Endothelial cell of umbilical vein (primary cell): Measurements from ENCODE around the gene AGPAT2. TPM values are rescaled to one million over a fixed set of nuclear protein-coding genes. Genes with fewer than 3 reads are reported as not detected.

Source experiments
- BruUV-seq: library from RNA; stranded (reverse); fragments of 400-500 nt; replicated peaks from 2 replicates; lab custom pipeline; 2021; lab: Mats Ljungman, UMichigan
- CTCF ChIA-PET: fragments of 300-600, 350-600 bp; sonication (Branson Sonifier 250); formaldehyde crosslinking; loops from one replicate; lab custom pipeline; 2021; ENCODE audit warnings: antibody characterized with exemption, inconsistent platforms; lab: Charles Lee
- POLR2A ChIA-PET: fragments of 300-600, 350-600 bp; sonication (Branson Sonifier 250); formaldehyde crosslinking; loops from one replicate; lab custom pipeline; 2021; ENCODE audit warnings: antibody characterized with exemption, inconsistent platforms; lab: Charles Lee
- DNase-seq: peaks from one replicate; pipeline ENCODE4 v3.0.0-alpha.2; 2011; ENCODE audit warnings: low read depth, low spot score
- FAIRE-seq: peaks from 2 replicates; lab custom pipeline; 2011; peaks lifted over from hg19 to GRCh38; lab: Jason Lieb, UNC
- H2AFZ ChIP-seq: 2 replicates; pipeline ENCODE4 v1.6.0; 2012; ENCODE audit warnings: low read depth, low read length, control low read depth, inconsistent platforms
- H3K27ac ChIP-seq: 2 replicates; pipeline ENCODE4 v1.5.1; 2011; ENCODE audit warnings: low read depth, mild to moderate bottlenecking, control low read depth, low read length, moderate library complexity; ENCODE audit not compliant: insufficient read depth
- H3K27me3 ChIP-seq, 2 experiments: 2 replicates each; pipeline versions ENCODE4 v1.6.0 to v1.6.1; 2011; ENCODE audit warnings: low read length in 2 of 2, mixed read lengths in 1 of 2; ENCODE audit not compliant: control insufficient read depth in 2 of 2, insufficient read depth in 2 of 2
- H3K36me3 ChIP-seq, 2 experiments: 2 replicates in 1 of 2; 3 replicates in 1 of 2; pipeline ENCODE4 v1.5.1; 2011; ENCODE audit warnings: low read length in 2 of 2, mild to moderate bottlenecking in 1 of 2, moderate library complexity in 1 of 2; ENCODE audit not compliant: control insufficient read depth in 2 of 2, insufficient read depth in 2 of 2; ENCODE audit errors: extremely low read depth in 1 of 2
- H3K4me1 ChIP-seq: 3 replicates; pipeline ENCODE4 v1.5.1; 2011; ENCODE audit warnings: mild to moderate bottlenecking, low read length; ENCODE audit not compliant: control insufficient read depth, insufficient read depth; ENCODE audit errors: extremely low read depth
- H3K4me2 ChIP-seq: 2 replicates; pipeline ENCODE4 v1.6.1; 2011; ENCODE audit warnings: low read length, control low read depth, mixed read lengths; ENCODE audit not compliant: insufficient read depth
- H3K4me3 ChIP-seq, 3 experiments: fragments of 200-600 bp in 1 of 3; sonication (generic), shearing (Covaris generic) in 1 of 3; replicated peaks in 1 of 3; 2 replicates each; pipeline ENCODE4 v1.5.1; 2011 to 2016; ENCODE audit warnings: control low read depth in 3 of 3, low read length in 3 of 3, mild to moderate bottlenecking in 2 of 3, inconsistent platforms in 1 of 3, low read depth in 1 of 3, moderate library complexity in 1 of 3; ENCODE audit not compliant: insufficient read depth in 1 of 3
- H3K79me2 ChIP-seq: 2 replicates; pipeline ENCODE4 v1.6.0; 2012; ENCODE audit warnings: low read length, inconsistent platforms; ENCODE audit not compliant: control insufficient read depth, insufficient read depth
- H3K9ac ChIP-seq: replicated peaks from 2 replicates; pipeline ENCODE3; 2011; ENCODE audit warnings: low read length, control low read depth; ENCODE audit not compliant: insufficient read depth; ENCODE audit errors: extremely low read depth
- H3K9me1 ChIP-seq: replicated peaks from 3 replicates; pipeline ENCODE4 v1.6.0; 2011; ENCODE audit warnings: mild to moderate bottlenecking, low read length; ENCODE audit not compliant: control insufficient read depth, insufficient read depth; ENCODE audit errors: extremely low read depth
- H3K9me3 ChIP-seq: replicated peaks from 2 replicates; pipeline ENCODE4 v1.5.1; 2012; ENCODE audit warnings: low read length, inconsistent platforms; ENCODE audit not compliant: control insufficient read depth, insufficient read depth
- H4K20me1 ChIP-seq: replicated peaks from 2 replicates; pipeline ENCODE3; 2011; ENCODE audit warnings: mild to moderate bottlenecking, low read length; ENCODE audit not compliant: control insufficient read depth, insufficient read depth; ENCODE audit errors: extremely low read depth
- EZH2 ChIP-seq: IDR thresholded peaks from 2 replicates; pipeline ENCODE4 v1.6.1; 2012; ENCODE audit warnings: borderline replicate concordance, low read depth, mild to moderate bottlenecking, moderate library complexity, low read length, inconsistent platforms; ENCODE audit not compliant: severe bottlenecking
- FOS ChIP-seq: IDR thresholded peaks from 2 replicates; pipeline ENCODE4 v1.6.1; 2011; ENCODE audit warnings: mild to moderate bottlenecking, low read length, moderate library complexity, borderline replicate concordance; ENCODE audit not compliant: insufficient read depth
- GATA2 ChIP-seq: IDR thresholded peaks from 2 replicates; pipeline ENCODE4 v1.7.0; 2011; ENCODE audit warnings: low read depth, mild to moderate bottlenecking, moderate library complexity, mixed read lengths, low read length; ENCODE audit not compliant: insufficient read length, insufficient read depth
- JUN ChIP-seq: IDR thresholded peaks from 2 replicates; pipeline ENCODE4 v1.6.1; 2011; ENCODE audit warnings: borderline replicate concordance, low read depth; ENCODE audit not compliant: insufficient read length, insufficient read depth
- MYC ChIP-seq: IDR thresholded peaks from one replicate; pipeline ENCODE4 v1.6.1; 2011; ENCODE audit warnings: mild to moderate bottlenecking, low read depth, low read length
- POLR2A ChIP-seq: IDR thresholded peaks from 2 replicates; pipeline ENCODE4 v1.6.1; 2012; ENCODE audit warnings: low read depth, mild to moderate bottlenecking, control low read depth, low read length
- POLR2AphosphoS5 ChIP-seq: IDR thresholded peaks from 2 replicates; pipeline ENCODE4 v1.6.1; 2012; ENCODE audit warnings: low read depth, mild to moderate bottlenecking, control low read depth, low read length, moderate library complexity; ENCODE audit not compliant: insufficient read depth
- dilution Hi-C: fragments of 300-500 bp; cut with MboI; formaldehyde crosslinking; loops from one replicate; pipeline ENCODE4 v1.15.0; 2019; ENCODE audit warnings: low sequenced_read_pairs; ENCODE audit not compliant: extremely low pct_ligation_motif_present
- intact Hi-C: fragments of 100-400 bp; cut with micrococcal nuclease; formaldehyde crosslinking; loops from one replicate; pipeline ENCODE4 v1.10.0; 2022
- polyA plus RNA-seq, 4 experiments: library from polyadenylated mRNA; depleted of rRNA in 3 of 4; stranded (reverse) in 3 of 4; unstranded in 1 of 4; fragments of >200 nt; gene quantifications; 2 replicates each; pipeline versions ENCODE4 v1.2.1 to v1.2.3, GENCODE V29; 2011 to 2012; ENCODE audit warnings: missing spikeins in 1 of 4
- total RNA-seq: library from RNA; stranded (reverse); gene quantifications from 2 replicates; pipeline ENCODE4 v1.2.3, GENCODE V29; 2021
- TF ChIP-seq, protein P1 (sequence below), 2 donors: IDR thresholded peaks; 1 replicate in 1 of 2; 2 replicates in 1 of 2; pipeline ENCODE4 v1.5.1; 2011; ENCODE audit warnings: low read length in 2 of 2, mild to moderate bottlenecking in 2 of 2, moderate library complexity in 2 of 2, control low read depth in 1 of 2, inconsistent platforms in 1 of 2, low read depth in 1 of 2; ENCODE audit not compliant: insufficient read depth in 1 of 2; ENCODE audit errors: extremely low read depth in 1 of 2
- TF ChIP-seq, protein P2 (sequence below): IDR thresholded peaks from 2 replicates; pipeline ENCODE4 v1.6.1; 2011; ENCODE audit not compliant: insufficient read depth, insufficient read length

Gene AGPAT2
- total and polyA plus RNA-seq, 2 donors (not counting 3 experiments of a cell fraction or from before 2014, with no cell fraction given): 45.5 to 55.3 TPM

DNA sequence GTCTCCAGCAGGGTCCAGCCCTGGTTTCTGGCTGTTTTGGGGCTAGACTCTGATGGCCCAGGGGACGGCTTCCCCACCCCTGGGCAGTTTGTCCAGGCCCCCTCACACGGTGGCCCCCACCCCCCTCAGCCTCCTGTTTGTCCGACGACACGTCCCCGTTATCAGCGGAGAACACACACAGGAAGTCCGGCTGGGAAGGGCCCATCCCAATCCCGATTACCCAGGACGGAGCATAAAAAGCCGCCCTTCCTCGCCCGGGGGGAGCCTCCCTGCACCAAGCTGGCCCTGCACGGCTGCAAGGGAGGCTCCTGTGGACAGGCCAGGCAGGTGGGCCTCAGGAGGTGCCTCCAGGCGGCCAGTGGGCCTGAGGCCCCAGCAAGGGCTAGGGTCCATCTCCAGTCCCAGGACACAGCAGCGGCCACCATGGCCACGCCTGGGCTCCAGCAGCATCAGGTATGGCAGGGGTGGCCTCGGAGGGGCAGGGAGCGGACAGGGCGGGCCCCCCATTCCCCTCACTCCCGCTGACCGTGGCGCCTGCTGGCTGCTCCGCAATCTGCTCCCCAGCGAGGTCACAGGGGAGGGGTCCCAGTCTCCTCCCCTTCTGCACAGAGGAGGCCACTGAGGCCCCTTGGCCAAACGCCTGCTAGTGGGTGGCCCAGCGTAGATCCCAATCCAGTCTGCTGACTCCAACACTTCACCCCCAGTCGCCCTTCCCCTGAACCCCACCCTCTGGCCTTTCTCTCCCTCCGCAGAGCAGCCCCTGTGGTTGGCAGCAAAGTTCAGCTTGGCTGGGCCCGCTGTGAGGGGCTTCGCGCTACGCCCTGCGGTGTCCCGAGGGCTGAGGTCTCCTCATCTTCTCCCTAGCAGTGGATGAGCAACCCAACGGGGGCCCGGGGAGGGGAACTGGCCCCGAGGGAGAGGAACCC, 24.3 kb downstream of the AGPAT2 start, which contains the start of gene EGFL7:
Gene EGFL7 (plus strand): TSS at position 261 of the 926 bp plus-strand sequence. CDS start 5,367 bp downstream, outside the sequence.
- peak; percentile 95 for FAIRE-seq
- peak within 1 kb of the TSS; percentile 83 to 93 (median 90) for H3K4me3 ChIP-seq
- H3K79me2 ChIP-seq: peaks cover 64% of the 10 kb centered on the region
- H3K36me3 ChIP-seq: peaks cover 16 to 30% of the 10 kb centered on the region in 2 experiments
- peak within 1 kb of the TSS; percentile 99 for H3K9ac ChIP-seq
- H3K27ac ChIP-seq: peak within 1 kb of the TSS; percentile 85
- peaks cover 45% of the 10 kb centered on the region for H3K4me1 ChIP-seq
- TSS peak; percentile 46 for BruUV-seq
- no peaks in the 10 kb centered on the region for H3K9me3 ChIP-seq
- intact Hi-C loops (loop anchor here (1.0 kb wide), 1 partner anchor 17 kb away; no protein-coding TSS in a partner anchor), dilution Hi-C loops (no loop called here)
- CTCF ChIA-PET: interaction anchor here (7.2 kb wide), 1 partner anchor 17 kb away, joined by 90 read pairs; no protein-coding TSS in a partner anchor
- peak within 1 kb of the TSS; percentile 48 for H3K4me2 ChIP-seq
- peak; percentile 82 for DNase-seq
- TF ChIP-seq JUN: no peak
- peak; percentile 95 for TF ChIP-seq GATA2
- no peak for TF ChIP-seq MYC
- TF ChIP-seq POLR2A: peak; percentile 100
- TF ChIP-seq, protein P1, sequence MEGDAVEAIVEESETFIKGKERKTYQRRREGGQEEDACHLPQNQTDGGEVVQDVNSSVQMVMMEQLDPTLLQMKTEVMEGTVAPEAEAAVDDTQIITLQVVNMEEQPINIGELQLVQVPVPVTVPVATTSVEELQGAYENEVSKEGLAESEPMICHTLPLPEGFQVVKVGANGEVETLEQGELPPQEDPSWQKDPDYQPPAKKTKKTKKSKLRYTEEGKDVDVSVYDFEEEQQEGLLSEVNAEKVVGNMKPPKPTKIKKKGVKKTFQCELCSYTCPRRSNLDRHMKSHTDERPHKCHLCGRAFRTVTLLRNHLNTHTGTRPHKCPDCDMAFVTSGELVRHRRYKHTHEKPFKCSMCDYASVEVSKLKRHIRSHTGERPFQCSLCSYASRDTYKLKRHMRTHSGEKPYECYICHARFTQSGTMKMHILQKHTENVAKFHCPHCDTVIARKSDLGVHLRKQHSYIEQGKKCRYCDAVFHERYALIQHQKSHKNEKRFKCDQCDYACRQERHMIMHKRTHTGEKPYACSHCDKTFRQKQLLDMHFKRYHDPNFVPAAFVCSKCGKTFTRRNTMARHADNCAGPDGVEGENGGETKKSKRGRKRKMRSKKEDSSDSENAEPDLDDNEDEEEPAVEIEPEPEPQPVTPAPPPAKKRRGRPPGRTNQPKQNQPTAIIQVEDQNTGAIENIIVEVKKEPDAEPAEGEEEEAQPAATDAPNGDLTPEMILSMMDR (IDR thresholded peaks at IDR 0.05; ENCODE audit: extremely low read depth in 1 of 2, insufficient read depth in 1 of 2, low read depth in 1 of 2, low read length in 2 of 2): no peak
- no peak for TF ChIP-seq EZH2
- TF ChIP-seq, protein P2, sequence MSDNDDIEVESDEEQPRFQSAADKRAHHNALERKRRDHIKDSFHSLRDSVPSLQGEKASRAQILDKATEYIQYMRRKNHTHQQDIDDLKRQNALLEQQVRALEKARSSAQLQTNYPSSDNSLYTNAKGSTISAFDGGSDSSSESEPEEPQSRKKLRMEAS: no peak
- TF ChIP-seq POLR2AphosphoS5: peak; percentile 100
- TF ChIP-seq FOS: peak; percentile 36
- H3K27me3 ChIP-seq: no peaks in the 10 kb centered on the region
- no peaks in the 10 kb centered on the region for H3K9me1 ChIP-seq
- POLR2A ChIA-PET: interaction anchor here (0.6 to 9.9 kb wide), 8 partner anchors 9 to 117 kb away, joined by 3 to 161 read pairs (median 5); no protein-coding TSS in a partner anchor
- no peaks in the 10 kb centered on the region for H4K20me1 ChIP-seq
- H2AFZ ChIP-seq: no peak within 1 kb of the TSS
